HG03095 (cell line): ENCODE data around the gene IQCM.
A peak's percentile ranks its signal among the peaks of the same experiment; 100 is the strongest.
"Not testable (repeated sequence)": the region's sequence is repeated elsewhere in the genome, so short reads cannot be mapped to it uniquely, and the experiment has no call there.

ENCODE experiments used
- ATAC-seq: cut with Tn5 transposase; IDR thresholded peaks from one replicate; pipeline ENCODE4 v1.9.1; 2021; ENCODE audit warnings: moderate library complexity; ENCODE audit not compliant: unreplicated experiment

Gene IQCM

GRCh38 chr4:149589826-149590225 lies 225.8 kb downstream of the IQCM start:
- no peak for ATAC-seq

- ATAC-seq: no peak
These were observed 230.9 kb downstream of the IQCM start for GRCh38 chr4:149584722-149585121.

GRCh38 chr4:149574971-149575370 lies 240.7 kb downstream of the IQCM start:
- ATAC-seq: peak; percentile 78

GRCh38 chr4:149572716-149573115 lies 242.9 kb downstream of the IQCM start:
- no peak for ATAC-seq

- ATAC-seq: no peak
These were observed 259.8 kb downstream of the IQCM start for GRCh38 chr4:149555799-149556198.

- no peak for ATAC-seq
These were observed 260.5 kb downstream of the IQCM start for GRCh38 chr4:149555146-149555545.

- no peak for ATAC-seq
These were observed 261.6 kb downstream of the IQCM start for GRCh38 chr4:149553959-149554520.

- ATAC-seq: no peak
These were observed 263.0 kb downstream of the IQCM start for GRCh38 chr4:149552601-149553000.

- ATAC-seq: no peak
These were observed 265.7 kb downstream of the IQCM start for GRCh38 chr4:149549911-149550310.

GRCh38 chr4:149534779-149535178 lies 280.9 kb downstream of the IQCM start:
- ATAC-seq: no peak

GRCh38 chr4:149531861-149532260 lies 283.8 kb downstream of the IQCM start:
- ATAC-seq: no peak

- no peak for ATAC-seq
These were observed 292.6 kb downstream of the IQCM start for GRCh38 chr4:149523039-149523438.

GRCh38 chr4:149521611-149522425 lies 293.8 kb downstream of the IQCM start:
- no peak for ATAC-seq

- ATAC-seq: no peak
These were observed 297.2 kb downstream of the IQCM start for GRCh38 chr4:149518471-149518870.

- no peak for ATAC-seq
These were observed 302.6 kb downstream of the IQCM start for GRCh38 chr4:149513081-149513480.

GRCh38 chr4:149512501-149512900 lies 303.1 kb downstream of the IQCM start:
- no peak for ATAC-seq

- ATAC-seq: no peak
These were observed 303.9 kb downstream of the IQCM start for GRCh38 chr4:149511558-149512298.

- ATAC-seq: not testable (repeated sequence)
These were observed 308.3 kb downstream of the IQCM start for GRCh38 chr4:149507309-149507708.

- ATAC-seq: no peak
These were observed 314.8 kb downstream of the IQCM start for GRCh38 chr4:149500806-149501205.

GRCh38 chr4:149499726-149500125 lies 315.9 kb downstream of the IQCM start:
- ATAC-seq: no peak

GRCh38 chr4:149498246-149498645 lies 317.4 kb downstream of the IQCM start:
- ATAC-seq: no peak

GRCh38 chr4:149493492-149493891 lies 322.2 kb downstream of the IQCM start:
- ATAC-seq: no peak
